NCI-H2029 (cell line): Measurements from ENCODE around the gene CDYL.
A peak's percentile ranks its signal among the peaks of the same experiment; 100 is the strongest.

Experiments used
- DNase-seq: peaks from one replicate; lab custom pipeline; 2025; lab: John Stamatoyannopoulos, UW

Gene CDYL

GRCh38 chr6:4804095-4804494 is 27.9 kb downstream of the CDYL start:
- DNase-seq, result no peak

- peak; percentile 78 for DNase-seq
These were observed 29.5 kb downstream of the CDYL start for GRCh38 chr6:4805553-4806336.

GRCh38 chr6:4806337-4806725 is 30.1 kb downstream of the CDYL start:
- no peak for DNase-seq

- no peak for DNase-seq
These were observed 30.6 kb downstream of the CDYL start for GRCh38 chr6:4806791-4807190.

GRCh38 chr6:4808396-4808795 is 32.2 kb downstream of the CDYL start:
- DNase-seq, result no peak

- no peak for DNase-seq
These were observed 34.1 kb downstream of the CDYL start for GRCh38 chr6:4809999-4810918.

- no peak for DNase-seq
These were observed 35.9 kb downstream of the CDYL start for GRCh38 chr6:4812068-4812467.

GRCh38 chr6:4813055-4813454 is 36.9 kb downstream of the CDYL start:
- no peak for DNase-seq

- no peak for DNase-seq
These were observed 38.0 kb downstream of the CDYL start for GRCh38 chr6:4814212-4814611.

GRCh38 chr6:4814987-4815386 is 38.8 kb downstream of the CDYL start:
- DNase-seq, result no peak

- DNase-seq, result no peak
These were observed 39.4 kb downstream of the CDYL start for GRCh38 chr6:4815584-4815983.

GRCh38 chr6:4816904-4817303 is 40.7 kb downstream of the CDYL start:
- no peak for DNase-seq

- DNase-seq, result no peak
These were observed 41.3 kb downstream of the CDYL start for GRCh38 chr6:4817551-4817950.

GRCh38 chr6:4818272-4818938 is 42.2 kb downstream of the CDYL start:
- no peak for DNase-seq

GRCh38 chr6:4819706-4820283 is 43.6 kb downstream of the CDYL start:
- DNase-seq, result no peak

GRCh38 chr6:4820704-4821276 is 44.6 kb downstream of the CDYL start:
- DNase-seq, result no peak

GRCh38 chr6:4822476-4822875 is 46.3 kb downstream of the CDYL start:
- no peak for DNase-seq

- DNase-seq, result no peak
These were observed 52.0 kb downstream of the CDYL start for GRCh38 chr6:4828187-4828698.

GRCh38 chr6:4829089-4829488 is 52.9 kb downstream of the CDYL start:
- DNase-seq, result no peak

- peak; percentile 71 for DNase-seq
These were observed 59.3 kb downstream of the CDYL start for GRCh38 chr6:4835540-4835939.

- no peak for DNase-seq
These were observed 64.0 kb downstream of the CDYL start for GRCh38 chr6:4840169-4840568.

- DNase-seq, result no peak
These were observed 67.9 kb downstream of the CDYL start for GRCh38 chr6:4844108-4844507.
